Right atrium auricular region (tissue), 2 donors: ENCODE data around the gene SHLD1. TPM values are rescaled to one million over a fixed set of nuclear protein-coding genes. Genes with fewer than 3 reads are reported as not detected.

Experiments used
- DNase-seq: peaks from one replicate; pipeline ENCODE4 v3.0.0-alpha.2; 2019; ENCODE audit warnings: low spot score
- H3K27ac ChIP-seq, 2 donors: fragments of 200-600 bp; sonication (generic); 1 replicate in 1 of 2; 2 replicates in 1 of 2; pipeline ENCODE4 v1.5.1; 2016 to 2019
- H3K27me3 ChIP-seq, 2 donors: fragments of 200-600 bp; sonication (generic); one replicate each; pipeline versions ENCODE4 v1.5.1 to v1.6.0; 2017 to 2019
- H3K36me3 ChIP-seq: fragments of 200-600 bp; sonication (generic); one replicate; pipeline ENCODE4 v1.5.1; 2016
- H3K4me1 ChIP-seq, 2 donors: fragments of 200-600 bp; sonication (generic); one replicate each; pipeline versions ENCODE4 v1.5.1 to v1.6.0; 2017 to 2019
- H3K4me3 ChIP-seq, 2 donors: fragments of 200-600 bp; sonication (generic); 1 replicate in 1 of 2; 2 replicates in 1 of 2; pipeline ENCODE4 v1.5.1; 2017 to 2019; ENCODE audit warnings: mild to moderate bottlenecking in 1 of 2, moderate library complexity in 1 of 2
- H3K9me3 ChIP-seq, 2 donors: fragments of 200-600 bp; sonication (generic); one replicate each; pipeline ENCODE4 v1.5.1; 2019
- total RNA-seq, 2 donors: library from RNA; depleted of rRNA; stranded (reverse); fragments of >200 nt; gene quantifications; one replicate each; pipeline ENCODE4 v1.1.0, GENCODE V29; 2016
- TF ChIP-seq, protein P1 (sequence below), 2 donors: fragments of 200-600 bp; sonication (generic); IDR thresholded peaks; one replicate each; pipeline ENCODE4 v1.5.1; 2019; ENCODE audit warnings: antibody characterized with exemption in 2 of 2

The SHLD1 gene
- total RNA-seq, 2 donors from 2014 or later, result 4.7 to 9.6 TPM

DNA sequence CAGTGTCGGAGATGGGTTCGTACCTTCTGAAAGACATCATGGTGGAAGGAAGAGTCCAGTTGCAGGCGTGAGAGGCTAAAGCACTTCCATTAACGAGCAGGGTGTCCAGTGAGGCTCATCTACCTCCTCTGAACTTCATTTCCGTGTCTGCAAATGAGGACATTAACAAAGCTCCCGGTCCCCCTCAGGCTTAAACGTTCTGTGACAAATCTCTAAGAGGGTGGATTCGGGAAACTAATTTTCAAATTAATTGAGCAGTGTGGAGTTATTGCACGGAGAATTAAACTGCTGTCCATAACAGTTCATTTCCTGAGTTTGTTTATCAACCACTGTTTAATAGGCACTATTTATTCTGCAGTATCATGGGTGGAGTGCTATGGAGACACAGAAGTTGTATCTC is 132.0 kb downstream of the SHLD1 start:
- no peaks in the 10 kb centered on the region for H3K27me3 ChIP-seq
- H3K36me3 ChIP-seq, result no peaks in the 10 kb centered on the region
- peaks cover 0 to 3% of the 10 kb centered on the region in 2 donors for H3K4me1 ChIP-seq
- TF ChIP-seq, protein P1, sequence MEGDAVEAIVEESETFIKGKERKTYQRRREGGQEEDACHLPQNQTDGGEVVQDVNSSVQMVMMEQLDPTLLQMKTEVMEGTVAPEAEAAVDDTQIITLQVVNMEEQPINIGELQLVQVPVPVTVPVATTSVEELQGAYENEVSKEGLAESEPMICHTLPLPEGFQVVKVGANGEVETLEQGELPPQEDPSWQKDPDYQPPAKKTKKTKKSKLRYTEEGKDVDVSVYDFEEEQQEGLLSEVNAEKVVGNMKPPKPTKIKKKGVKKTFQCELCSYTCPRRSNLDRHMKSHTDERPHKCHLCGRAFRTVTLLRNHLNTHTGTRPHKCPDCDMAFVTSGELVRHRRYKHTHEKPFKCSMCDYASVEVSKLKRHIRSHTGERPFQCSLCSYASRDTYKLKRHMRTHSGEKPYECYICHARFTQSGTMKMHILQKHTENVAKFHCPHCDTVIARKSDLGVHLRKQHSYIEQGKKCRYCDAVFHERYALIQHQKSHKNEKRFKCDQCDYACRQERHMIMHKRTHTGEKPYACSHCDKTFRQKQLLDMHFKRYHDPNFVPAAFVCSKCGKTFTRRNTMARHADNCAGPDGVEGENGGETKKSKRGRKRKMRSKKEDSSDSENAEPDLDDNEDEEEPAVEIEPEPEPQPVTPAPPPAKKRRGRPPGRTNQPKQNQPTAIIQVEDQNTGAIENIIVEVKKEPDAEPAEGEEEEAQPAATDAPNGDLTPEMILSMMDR (IDR thresholded peaks at IDR 0.05), result no peak
- no peak overlapping the region for H3K4me3 ChIP-seq
- H3K27ac ChIP-seq, result no peak overlapping the region
- DNase-seq, result no peak
- H3K9me3 ChIP-seq, result no peaks in the 10 kb centered on the region

DNA sequence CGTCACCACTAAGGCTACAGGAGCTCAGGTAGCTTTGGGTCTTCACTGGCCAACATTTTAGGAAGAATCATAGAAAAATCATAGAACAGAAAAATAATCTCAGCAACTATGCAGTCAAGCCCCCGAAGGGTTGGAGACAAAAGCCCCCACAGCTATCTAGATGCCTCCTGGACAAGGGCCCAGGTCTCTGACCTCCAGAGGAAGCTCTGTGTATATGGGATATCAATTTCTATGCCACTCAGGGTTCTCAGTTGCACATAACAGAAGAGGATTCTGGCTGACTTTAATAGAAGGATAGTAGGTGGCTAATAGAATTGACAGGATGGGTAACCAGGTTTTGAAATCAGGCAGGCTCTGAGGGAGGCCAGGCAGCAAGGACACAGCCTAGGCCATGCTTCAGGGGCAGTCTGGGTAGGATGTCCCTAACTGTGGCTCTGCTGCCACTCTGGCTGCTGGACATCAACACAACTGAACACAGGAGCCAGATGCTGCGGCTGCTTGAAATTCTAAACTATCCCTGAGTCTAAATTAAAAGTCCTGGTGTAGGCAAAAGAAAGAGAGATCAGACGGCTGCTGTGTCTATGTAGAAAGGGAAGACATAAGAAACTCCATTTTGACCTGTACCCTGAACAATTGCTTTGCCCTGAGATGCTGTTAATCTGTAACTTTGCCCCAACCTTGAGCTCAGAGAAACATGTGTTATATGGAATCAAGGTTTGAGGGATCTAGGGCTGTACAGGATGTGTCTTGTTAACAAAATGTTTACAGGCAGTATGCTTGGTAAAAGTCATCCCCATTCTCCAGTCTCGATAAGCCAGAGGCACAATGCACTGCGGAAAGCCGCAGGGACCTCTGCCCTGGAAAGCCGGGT is 134.5 kb downstream of the SHLD1 start:
- TF ChIP-seq, protein P1 (IDR thresholded peaks at IDR 0.05), result no peak
- Histone ChIP-seq H3K36me3 (no peaks in the 10 kb centered on the region), H3K4me1 (peaks cover 0 to 11% of the 10 kb centered on the region in 2 donors), H3K27me3 (no peaks in the 10 kb centered on the region), H3K4me3 (no peak overlapping the region), H3K9me3 (no peaks in the 10 kb centered on the region), H3K27ac (peak overlapping the region; percentile 37 to 61)
- no peak for DNase-seq

DNA sequence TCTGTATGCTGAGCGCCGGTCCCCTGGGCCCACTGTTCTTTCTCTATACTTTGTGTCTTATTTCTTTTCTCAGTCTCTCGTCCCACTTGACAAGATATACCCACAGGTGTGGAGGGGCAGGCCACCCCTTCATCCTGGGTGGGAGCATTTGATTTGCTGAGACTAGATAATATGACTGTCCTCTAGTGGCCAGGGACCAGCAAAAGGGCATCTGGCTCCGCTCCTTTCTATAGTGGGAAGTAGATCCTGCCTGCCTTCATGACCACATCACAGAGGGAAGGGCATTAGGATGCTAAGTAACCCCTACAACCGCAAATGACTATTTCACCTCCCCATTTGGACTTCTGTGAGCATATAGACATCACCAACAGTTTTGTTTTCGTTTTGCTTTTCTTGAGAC is 135.7 kb downstream of the SHLD1 start:
- Histone ChIP-seq H3K36me3 (no peaks in the 10 kb centered on the region), H3K4me3 (no peak overlapping the region), H3K4me1 (peaks cover 0 to 11% of the 10 kb centered on the region in 2 donors), H3K9me3 (no peaks in the 10 kb centered on the region), H3K27me3 (no peaks in the 10 kb centered on the region), H3K27ac (peak overlapping the region; percentile 87 to 97)
- no peak for DNase-seq
- TF ChIP-seq, protein P1 (IDR thresholded peaks at IDR 0.05), result no peak

DNA sequence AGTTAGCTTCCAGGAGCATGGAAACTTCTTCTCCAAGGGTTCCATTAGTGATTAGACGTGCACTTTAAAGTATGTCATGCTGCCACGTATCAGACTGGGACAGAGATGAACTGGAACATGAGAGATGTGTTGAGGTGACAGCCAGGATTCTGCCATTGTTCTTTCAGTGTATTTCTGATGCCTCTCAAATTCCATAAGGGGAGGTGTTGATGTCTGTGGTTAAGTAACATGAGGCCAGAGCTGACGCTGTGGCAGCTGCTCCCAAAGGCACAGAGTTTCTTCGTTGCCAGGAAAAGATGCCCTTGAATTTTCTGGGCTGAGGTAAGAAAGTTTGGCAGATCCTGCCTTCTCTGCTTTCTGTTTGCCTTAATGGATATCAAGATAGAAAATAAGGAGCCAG is 136.6 kb downstream of the SHLD1 start:
- Histone ChIP-seq H3K4me1 (peaks cover 0 to 11% of the 10 kb centered on the region in 2 donors), H3K9me3 (no peaks in the 10 kb centered on the region), H3K36me3 (no peaks in the 10 kb centered on the region), H3K27me3 (no peaks in the 10 kb centered on the region), H3K4me3 (no peak overlapping the region), H3K27ac (peak overlapping the region; percentile 87 to 97)
- DNase-seq, result no peak
- TF ChIP-seq, protein P1 (IDR thresholded peaks at IDR 0.05), result no peak

DNA sequence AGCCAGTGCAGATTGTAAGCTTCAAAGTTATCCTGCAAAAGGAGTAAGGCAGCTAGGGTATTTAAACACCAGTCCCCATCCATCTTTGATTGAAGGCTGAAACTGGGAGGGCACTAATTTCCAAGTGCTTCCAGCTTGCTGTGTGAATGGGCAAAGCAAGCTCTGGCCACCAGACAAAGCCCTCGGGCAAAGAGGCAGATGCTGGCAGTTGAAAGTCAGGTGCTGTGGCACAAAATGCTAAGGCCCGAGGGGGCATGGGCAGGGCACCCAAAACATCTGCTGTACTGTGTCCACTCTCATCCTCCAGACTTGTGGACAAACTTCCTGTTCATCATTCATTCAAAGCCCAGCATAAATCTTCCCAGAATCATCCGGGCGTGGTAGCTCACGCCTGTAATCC is 137.2 kb downstream of the SHLD1 start:
- H3K4me1 ChIP-seq, result peaks cover 0 to 11% of the 10 kb centered on the region in 2 donors
- TF ChIP-seq, protein P1 (IDR thresholded peaks at IDR 0.05), result no peak

More for the DNA sequence above, 137.2 kb downstream of the SHLD1 start:
- H3K27ac ChIP-seq, result peak overlapping the region; percentile 87 to 97
- no peak overlapping the region for H3K4me3 ChIP-seq
- no peaks in the 10 kb centered on the region for H3K36me3 ChIP-seq
- no peaks in the 10 kb centered on the region for H3K27me3 ChIP-seq
- no peak for DNase-seq
- no peaks in the 10 kb centered on the region for H3K9me3 ChIP-seq
